HG02981 (cell line): ENCODE measurements around the gene CCDC40.

ENCODE experiments used
- ATAC-seq: cut with Tn5 transposase; IDR thresholded peaks from one replicate; pipeline ENCODE4 v1.9.1; 2021; ENCODE audit warnings: mild to moderate bottlenecking, moderate library complexity; ENCODE audit not compliant: unreplicated experiment

Gene CCDC40

GRCh38 chr17:80018917-80019651, 17.4 kb upstream of the CCDC40 start:
- ATAC-seq: no peak

- ATAC-seq: no peak
Observed at GRCh38 chr17:80021600-80021999, 14.8 kb upstream of the CCDC40 start.

GRCh38 chr17:80023481-80024205, 12.8 kb upstream of the CCDC40 start:
- no peak for ATAC-seq

GRCh38 chr17:80024206-80024972, 12.1 kb upstream of the CCDC40 start:
- ATAC-seq: no peak

GRCh38 chr17:80025140-80025539, 11.3 kb upstream of the CCDC40 start:
- no peak for ATAC-seq

- ATAC-seq: no peak
Observed at GRCh38 chr17:80025796-80026195, 10.6 kb upstream of the CCDC40 start.

- no peak for ATAC-seq
Observed at GRCh38 chr17:80026359-80027042, 9.9 kb upstream of the CCDC40 start.

- ATAC-seq: no peak
Observed at GRCh38 chr17:80027043-80027435, 9.4 kb upstream of the CCDC40 start.

GRCh38 chr17:80028030-80028429, 8.4 kb upstream of the CCDC40 start:
- no peak for ATAC-seq

GRCh38 chr17:80029258-80029974, 7.0 kb upstream of the CCDC40 start:
- no peak for ATAC-seq

- no peak for ATAC-seq
Observed at GRCh38 chr17:80030730-80031410, 5.6 kb upstream of the CCDC40 start.

GRCh38 chr17:80031691-80032430, 4.6 kb upstream of the CCDC40 start:
- no peak for ATAC-seq

- ATAC-seq: no peak
Observed at GRCh38 chr17:80032614-80033171, 3.7 kb upstream of the CCDC40 start.

GRCh38 chr17:80033840-80034239, 2.6 kb upstream of the CCDC40 start:
- no peak for ATAC-seq

GRCh38 chr17:80034791-80035686, 1.4 kb upstream of the CCDC40 start:
- peak; percentile 6 for ATAC-seq

- no peak for ATAC-seq
Observed at GRCh38 chr17:80035687-80035936, 830 bp upstream of the CCDC40 start, which contains the start of gene TBC1D16. Gene TBC1D16 (minus strand): TSS chr17:80035872. CDS start chr17:80013547, 22,325 bp downstream.

GRCh38 chr17:80036715-80037477, 454 bp downstream of the CCDC40 start:
- no peak for ATAC-seq
